BLaER1 treated with 17β-estradiol and CSF1 and Interleukin-3, amounts not matched to agents 10 nM and 100 nM (cell line): ENCODE data around the gene RFC1.
"Not testable (repeated sequence)": the region's sequence is repeated elsewhere in the genome, so short reads cannot be mapped to it uniquely, and the experiment has no call there.

ENCODE experiments used
- H3K27ac ChIP-seq, 11 experiments: shearing (Covaris generic); formaldehyde crosslinking; 2 replicates each; pipeline ENCODE4 v1.8.1; 2022
- H3K27me3 ChIP-seq, 11 experiments: shearing (Covaris generic); formaldehyde crosslinking; 2 replicates each; pipeline ENCODE4 v1.8.1; 2022
- H3K36me3 ChIP-seq, 11 experiments: shearing (Covaris generic); formaldehyde crosslinking; 2 replicates each; pipeline ENCODE4 v1.8.1; 2022
- H3K4me1 ChIP-seq, 10 experiments: shearing (Covaris generic); formaldehyde crosslinking; 2 replicates each; pipeline ENCODE4 v1.8.1; 2022
- H3K4me2 ChIP-seq, 11 experiments: shearing (Covaris generic); formaldehyde crosslinking; 2 replicates each; pipeline ENCODE4 v1.8.1; 2022
- H3K4me3 ChIP-seq, 10 experiments: shearing (Covaris generic); formaldehyde crosslinking; 2 replicates each; pipeline ENCODE4 v1.8.1; 2022
- H3K9ac ChIP-seq, 11 experiments: shearing (Covaris generic); formaldehyde crosslinking; 2 replicates each; pipeline ENCODE4 v1.8.1; 2022
- H3K9me3 ChIP-seq, 11 experiments: shearing (Covaris generic); formaldehyde crosslinking; replicated peaks in 1 of 11; 2 replicates each; pipeline ENCODE4 v1.8.1; 2022
- H4K20me1 ChIP-seq, 11 experiments: shearing (Covaris generic); formaldehyde crosslinking; 2 replicates each; pipeline ENCODE4 v1.8.1; 2022
- Cebpa-rat ChIP-seq, 11 experiments: shearing (Covaris generic); IDR thresholded peaks; 2 replicates each; pipeline ENCODE4 v1.8.1; 2022

RFC1 gene, protein sequence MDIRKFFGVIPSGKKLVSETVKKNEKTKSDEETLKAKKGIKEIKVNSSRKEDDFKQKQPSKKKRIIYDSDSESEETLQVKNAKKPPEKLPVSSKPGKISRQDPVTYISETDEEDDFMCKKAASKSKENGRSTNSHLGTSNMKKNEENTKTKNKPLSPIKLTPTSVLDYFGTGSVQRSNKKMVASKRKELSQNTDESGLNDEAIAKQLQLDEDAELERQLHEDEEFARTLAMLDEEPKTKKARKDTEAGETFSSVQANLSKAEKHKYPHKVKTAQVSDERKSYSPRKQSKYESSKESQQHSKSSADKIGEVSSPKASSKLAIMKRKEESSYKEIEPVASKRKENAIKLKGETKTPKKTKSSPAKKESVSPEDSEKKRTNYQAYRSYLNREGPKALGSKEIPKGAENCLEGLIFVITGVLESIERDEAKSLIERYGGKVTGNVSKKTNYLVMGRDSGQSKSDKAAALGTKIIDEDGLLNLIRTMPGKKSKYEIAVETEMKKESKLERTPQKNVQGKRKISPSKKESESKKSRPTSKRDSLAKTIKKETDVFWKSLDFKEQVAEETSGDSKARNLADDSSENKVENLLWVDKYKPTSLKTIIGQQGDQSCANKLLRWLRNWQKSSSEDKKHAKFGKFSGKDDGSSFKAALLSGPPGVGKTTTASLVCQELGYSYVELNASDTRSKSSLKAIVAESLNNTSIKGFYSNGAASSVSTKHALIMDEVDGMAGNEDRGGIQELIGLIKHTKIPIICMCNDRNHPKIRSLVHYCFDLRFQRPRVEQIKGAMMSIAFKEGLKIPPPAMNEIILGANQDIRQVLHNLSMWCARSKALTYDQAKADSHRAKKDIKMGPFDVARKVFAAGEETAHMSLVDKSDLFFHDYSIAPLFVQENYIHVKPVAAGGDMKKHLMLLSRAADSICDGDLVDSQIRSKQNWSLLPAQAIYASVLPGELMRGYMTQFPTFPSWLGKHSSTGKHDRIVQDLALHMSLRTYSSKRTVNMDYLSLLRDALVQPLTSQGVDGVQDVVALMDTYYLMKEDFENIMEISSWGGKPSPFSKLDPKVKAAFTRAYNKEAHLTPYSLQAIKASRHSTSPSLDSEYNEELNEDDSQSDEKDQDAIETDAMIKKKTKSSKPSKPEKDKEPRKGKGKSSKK

DNA sequence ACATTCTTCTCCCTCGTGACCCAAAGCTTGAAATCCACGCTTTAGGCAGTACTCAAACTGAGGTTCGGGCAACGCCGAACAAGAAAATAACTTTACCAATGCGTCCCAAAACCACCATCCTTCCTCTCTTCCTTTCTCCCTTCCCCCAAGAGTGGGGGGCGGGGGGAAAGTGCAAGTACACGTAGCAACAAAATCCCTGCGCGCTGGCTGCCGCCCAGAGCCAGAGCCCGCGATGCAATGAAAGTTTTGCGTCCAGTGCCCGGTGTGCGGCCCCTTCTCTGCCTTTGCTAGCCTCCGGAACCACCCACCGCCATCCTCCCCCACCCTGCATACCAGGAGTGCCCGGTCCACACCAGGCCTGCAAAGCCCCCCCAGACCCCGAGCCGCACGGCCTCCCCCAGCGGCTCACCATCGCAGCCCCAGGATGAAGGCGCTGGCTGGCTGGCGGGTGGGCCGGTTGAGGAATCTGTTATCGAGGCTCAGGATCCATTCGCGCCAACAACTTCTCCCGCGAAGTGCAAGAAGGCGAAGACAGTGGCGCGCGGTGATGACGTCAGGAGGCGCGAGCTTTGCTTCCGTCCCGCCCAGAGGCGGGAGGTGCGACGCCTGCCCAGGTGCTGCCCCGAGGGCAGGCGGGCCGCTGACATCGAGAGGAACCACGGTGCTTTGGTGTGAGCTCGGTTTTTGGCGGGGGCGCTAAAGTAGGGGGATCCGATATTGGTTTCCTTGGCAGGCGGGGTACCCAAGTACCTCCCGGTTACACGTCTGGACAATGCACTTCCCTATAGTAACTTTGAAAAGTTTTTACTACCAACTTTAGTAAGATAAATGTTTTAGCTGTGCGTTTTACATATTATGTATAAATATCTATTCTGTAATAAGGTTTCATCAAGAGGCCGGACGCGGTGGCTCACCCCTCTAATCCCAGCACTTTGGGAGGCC lies at the start of gene RFC1:
Gene RFC1 (minus strand): TSS at position 533 of the 942 bp plus-strand sequence. CDS start 121 bp downstream, at position 412.
- Histone ChIP-seq H3K9ac (peak within 1 kb of the TSS; percentile 82 to 94 (median 90)), H3K9me3 (peaks cover 7 to 26% (median 17%) of the 10 kb centered on the region in 11 experiments), H4K20me1 (peaks cover 0 to 41% (median 21%) of the 10 kb centered on the region in 11 experiments; a peak in 14 of 22 replicates), H3K4me3 (peak within 1 kb of the TSS; percentile 86 to 99 (median 95)), H3K4me1 (peaks cover 10 to 29% (median 25%) of the 10 kb centered on the region in 10 experiments), H3K36me3 (peaks cover 0 to 28% (median 19%) of the 10 kb centered on the region in 11 experiments; a peak in 18 of 22 replicates), H3K27me3 (no peaks in the 10 kb centered on the region), H3K4me2 (peak within 1 kb of the TSS; percentile 78 to 97 (median 88)), H3K27ac (peak within 1 kb of the TSS; percentile 64 to 92 (median 89))
- no peak for TF ChIP-seq Cebpa-rat (IDR thresholded peaks at IDR 0.05)

DNA sequence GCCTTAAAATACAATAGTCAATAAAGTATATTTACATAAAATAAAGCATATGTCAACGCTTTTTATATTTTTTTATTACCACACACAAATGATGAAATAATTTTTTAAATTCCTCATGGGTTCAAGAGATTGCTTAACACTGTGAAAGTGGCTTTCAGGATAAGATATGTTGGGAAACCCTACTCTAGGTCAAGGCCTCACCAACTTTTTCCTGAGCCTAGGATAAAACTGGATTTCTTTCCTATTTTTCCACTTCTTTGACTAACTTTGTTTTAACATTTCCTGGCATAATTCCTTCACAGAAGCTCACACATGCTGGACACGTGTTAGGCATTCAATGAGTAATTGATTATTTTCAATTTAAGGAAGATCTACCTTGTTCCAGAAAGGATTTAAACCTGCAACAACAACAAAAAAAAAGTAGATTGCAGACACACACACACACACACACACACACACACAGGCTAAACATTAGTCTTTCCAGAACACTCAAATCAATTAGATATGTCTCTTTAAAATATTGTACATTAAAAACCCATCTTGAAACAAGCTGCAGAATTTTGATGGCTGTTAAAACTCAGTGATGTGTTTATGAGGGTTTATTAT lies 49.6 kb upstream of the RFC1 start:
- no peaks in the 10 kb centered on the region for H3K9me3 ChIP-seq
- H3K27me3 ChIP-seq: no peaks in the 10 kb centered on the region
- no peak overlapping the region for H3K9ac ChIP-seq
- H3K4me3 ChIP-seq: no peak overlapping the region
- no peak overlapping the region for H3K27ac ChIP-seq
- no peaks in the 10 kb centered on the region for H3K36me3 ChIP-seq
- no peaks in the 10 kb centered on the region for H4K20me1 ChIP-seq
- no peaks in the 10 kb centered on the region for H3K4me1 ChIP-seq
- no peak for TF ChIP-seq Cebpa-rat (IDR thresholded peaks at IDR 0.05)
- H3K4me2 ChIP-seq: no peak overlapping the region

DNA sequence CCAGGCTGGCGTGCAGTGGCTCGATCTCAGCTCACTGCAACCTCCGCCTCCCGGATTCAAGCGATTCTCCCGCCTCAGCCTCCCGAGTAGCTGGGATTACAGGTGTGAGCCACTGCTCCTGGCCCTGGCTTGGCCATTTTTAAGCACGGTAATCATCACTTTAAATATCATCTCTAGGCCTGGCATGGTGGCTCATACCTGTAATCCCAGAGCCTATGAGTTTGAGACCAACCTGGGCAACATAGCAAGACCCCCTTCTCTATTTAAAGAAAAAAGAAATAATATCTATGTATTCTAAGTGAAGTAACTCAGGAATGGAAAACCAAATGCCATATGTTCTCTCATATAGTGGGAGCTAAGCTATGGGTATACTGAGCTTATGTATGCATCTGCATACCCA lies 45.4 kb upstream of the RFC1 start:
- not testable (repeated sequence) for H3K4me1 ChIP-seq, H3K27me3 ChIP-seq, H3K9me3 ChIP-seq, H3K4me3 ChIP-seq, H3K36me3 ChIP-seq, H3K27ac ChIP-seq, H3K9ac ChIP-seq, H4K20me1 ChIP-seq, H3K4me2 ChIP-seq

DNA sequence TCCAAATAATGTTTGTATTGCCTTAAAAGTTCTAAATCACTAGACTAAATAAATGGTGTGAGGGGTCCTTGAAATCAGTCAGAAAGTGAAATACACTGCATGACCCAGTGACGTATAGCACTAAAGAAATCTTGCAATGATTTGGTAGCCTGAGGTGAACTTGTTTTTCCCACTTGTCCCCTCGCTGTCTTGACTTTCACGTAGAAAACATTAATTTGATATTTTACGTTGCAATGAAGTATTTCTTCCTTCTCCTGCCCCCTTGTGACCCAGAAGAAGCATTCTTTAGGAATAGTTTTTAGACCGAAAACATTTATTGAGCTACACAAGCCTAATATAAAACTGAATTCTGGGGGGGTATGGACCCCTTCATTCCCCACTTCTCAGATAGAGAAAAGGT lies 44.3 kb upstream of the RFC1 start:
- Histone ChIP-seq H3K4me1 (no peaks in the 10 kb centered on the region), H3K4me3 (no peak overlapping the region), H3K4me2 (no peak overlapping the region), H3K36me3 (no peaks in the 10 kb centered on the region), H3K27me3 (no peaks in the 10 kb centered on the region), H4K20me1 (no peaks in the 10 kb centered on the region), H3K27ac (no peak overlapping the region), H3K9me3 (no peaks in the 10 kb centered on the region), H3K9ac (no peak overlapping the region)
- TF ChIP-seq Cebpa-rat (IDR thresholded peaks at IDR 0.05): no peak

DNA sequence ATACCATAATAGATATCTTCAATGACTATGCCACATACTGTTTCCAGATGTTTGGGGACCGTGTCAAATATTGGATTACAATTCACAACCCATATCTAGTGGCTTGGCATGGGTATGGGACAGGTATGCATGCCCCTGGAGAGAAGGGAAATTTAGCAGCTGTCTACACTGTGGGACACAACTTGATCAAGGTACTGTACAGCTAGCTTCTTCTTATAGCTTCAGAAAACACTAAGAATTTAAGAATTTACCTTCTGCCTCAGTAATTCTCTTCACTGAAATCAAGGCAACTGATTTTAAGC lies 41.4 kb upstream of the RFC1 start:
- no peaks in the 10 kb centered on the region for H3K4me1 ChIP-seq
- no peaks in the 10 kb centered on the region for H3K36me3 ChIP-seq
- TF ChIP-seq Cebpa-rat (IDR thresholded peaks at IDR 0.05): no peak
- no peak overlapping the region for H3K27ac ChIP-seq
- no peaks in the 10 kb centered on the region for H4K20me1 ChIP-seq
- no peaks in the 10 kb centered on the region for H3K9me3 ChIP-seq
- no peak overlapping the region for H3K4me3 ChIP-seq
- H3K27me3 ChIP-seq: no peaks in the 10 kb centered on the region
- no peak overlapping the region for H3K9ac ChIP-seq
- H3K4me2 ChIP-seq: no peak overlapping the region

DNA sequence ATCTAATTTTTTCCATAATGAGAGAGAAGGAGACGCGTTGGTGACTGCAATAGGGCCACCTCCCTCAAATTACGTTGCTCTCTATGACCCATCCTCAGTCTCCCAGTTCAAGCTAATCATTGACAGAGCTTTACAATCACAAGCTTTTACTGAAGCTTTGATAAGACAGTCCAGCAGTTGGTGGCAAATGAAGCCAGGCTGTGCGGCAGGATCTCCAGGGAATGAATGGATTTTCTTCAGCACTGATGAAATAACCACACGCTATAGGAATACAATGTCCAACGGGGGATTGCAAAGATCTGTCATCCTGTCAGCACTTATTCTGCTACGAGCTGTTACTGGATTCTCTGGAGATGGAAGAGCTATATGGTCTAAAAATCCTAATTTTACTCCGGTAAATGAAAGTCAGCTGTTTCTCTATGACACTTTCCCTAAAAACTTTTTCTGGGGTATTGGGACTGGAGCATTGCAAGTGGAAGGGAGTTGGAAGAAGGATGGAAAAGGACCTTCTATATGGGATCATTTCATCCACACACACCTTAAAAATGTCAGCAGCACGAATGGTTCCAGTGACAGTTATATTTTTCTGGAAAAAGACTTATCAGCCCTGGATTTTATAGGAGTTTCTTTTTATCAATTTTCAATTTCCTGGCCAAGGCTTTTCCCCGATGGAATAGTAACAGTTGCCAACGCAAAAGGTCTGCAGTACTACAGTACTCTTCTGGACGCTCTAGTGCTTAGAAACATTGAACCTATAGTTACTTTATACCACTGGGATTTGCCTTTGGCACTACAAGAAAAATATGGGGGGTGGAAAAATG lies 40.8 kb upstream of the RFC1 start, which contains the start of gene KLB:
Gene KLB (plus strand): TSS at position 168 of the 821 bp plus-strand sequence. CDS start 20 bp downstream, at position 188.
- no peak for TF ChIP-seq Cebpa-rat (IDR thresholded peaks at IDR 0.05)
- H3K9ac ChIP-seq: no peak within 1 kb of the TSS
- no peaks in the 10 kb centered on the region for H3K4me1 ChIP-seq
- H3K4me3 ChIP-seq: no peak within 1 kb of the TSS
- no peaks in the 10 kb centered on the region for H4K20me1 ChIP-seq
- no peaks in the 10 kb centered on the region for H3K36me3 ChIP-seq
- no peak within 1 kb of the TSS for H3K4me2 ChIP-seq
- no peaks in the 10 kb centered on the region for H3K27me3 ChIP-seq
- no peaks in the 10 kb centered on the region for H3K9me3 ChIP-seq
- H3K27ac ChIP-seq: no peak within 1 kb of the TSS

DNA sequence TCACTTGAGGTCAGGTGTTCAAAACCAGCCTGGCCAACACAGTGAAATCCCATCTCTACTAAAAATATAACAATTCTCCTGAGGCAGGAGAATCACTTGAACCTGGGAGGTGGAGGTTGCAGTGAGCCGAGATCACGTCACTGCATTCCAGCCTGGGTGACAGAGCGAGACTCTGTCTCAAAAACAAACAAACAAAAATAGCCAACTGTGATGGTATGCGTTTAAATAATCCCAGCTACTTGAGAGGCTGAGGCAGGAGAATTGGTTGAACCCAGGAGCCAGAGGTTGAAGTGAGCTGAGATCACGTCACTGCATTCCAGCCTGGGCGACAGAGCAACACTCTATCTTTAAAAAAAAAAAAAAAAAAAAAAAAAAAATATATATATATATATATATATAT lies 35.5 kb upstream of the RFC1 start:
- not testable (repeated sequence) for H3K9me3 ChIP-seq, H3K9ac ChIP-seq, H3K27me3 ChIP-seq, H3K4me3 ChIP-seq, H3K4me1 ChIP-seq, H3K4me2 ChIP-seq, H3K27ac ChIP-seq, H3K36me3 ChIP-seq, H4K20me1 ChIP-seq

DNA sequence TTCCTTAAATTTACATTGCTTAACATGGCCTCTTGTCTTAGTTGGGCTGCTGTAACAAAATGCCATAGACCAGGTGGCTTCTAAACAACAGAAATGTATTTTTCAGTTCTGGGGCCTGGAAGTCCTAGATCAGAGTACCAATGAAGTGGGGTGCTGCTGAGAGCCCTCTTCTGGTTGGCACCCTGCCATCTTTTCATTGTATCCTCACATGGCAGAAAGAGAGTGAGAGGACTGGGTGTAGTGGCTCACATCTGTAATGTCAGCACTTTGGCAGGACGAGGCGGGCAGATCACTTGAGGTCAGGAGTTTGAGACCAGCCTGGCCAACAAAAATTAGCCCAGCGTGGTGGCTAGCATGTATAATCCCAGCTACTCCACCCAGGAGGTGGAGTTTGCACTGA lies 28.5 kb upstream of the RFC1 start:
- no peak overlapping the region for H3K4me2 ChIP-seq
- H3K27ac ChIP-seq: no peak overlapping the region
- TF ChIP-seq Cebpa-rat (IDR thresholded peaks at IDR 0.05): no peak
- H4K20me1 ChIP-seq: no peaks in the 10 kb centered on the region
- H3K4me3 ChIP-seq: no peak overlapping the region
- no peaks in the 10 kb centered on the region for H3K9me3 ChIP-seq
- no peak overlapping the region for H3K9ac ChIP-seq
- H3K36me3 ChIP-seq: no peaks in the 10 kb centered on the region
- H3K4me1 ChIP-seq: no peaks in the 10 kb centered on the region
- no peaks in the 10 kb centered on the region for H3K27me3 ChIP-seq
